HG03457 (cell line): ENCODE measurements around the gene SNX24.
"Not testable (repeated sequence)": the region's sequence is repeated elsewhere in the genome, so short reads cannot be mapped to it uniquely, and the experiment has no call there.

Source experiments
- ATAC-seq: cut with Tn5 transposase; IDR thresholded peaks from one replicate; pipeline ENCODE4 v1.9.1; 2021; ENCODE audit warnings: moderate number of reproducible peaks; ENCODE audit not compliant: unreplicated experiment

Gene SNX24

GRCh38 chr5:122870219-122870856 is 24.9 kb downstream of the SNX24 start:
- no peak for ATAC-seq

GRCh38 chr5:122871661-122872060 is 26.2 kb downstream of the SNX24 start:
- no peak for ATAC-seq

GRCh38 chr5:122874179-122874875 is 28.9 kb downstream of the SNX24 start:
- no peak for ATAC-seq

GRCh38 chr5:122877518-122877917 is 32.1 kb downstream of the SNX24 start:
- peak; percentile 46 for ATAC-seq

- no peak for ATAC-seq
These were observed 33.7 kb downstream of the SNX24 start for GRCh38 chr5:122879076-122879475.

GRCh38 chr5:122880170-122880689 is 34.8 kb downstream of the SNX24 start:
- no peak for ATAC-seq

- ATAC-seq: peak; percentile 60
These were observed 35.3 kb downstream of the SNX24 start for GRCh38 chr5:122880749-122881148.

- ATAC-seq: peak; percentile 46
These were observed 37.4 kb downstream of the SNX24 start for GRCh38 chr5:122882831-122883230.

GRCh38 chr5:122885045-122885517 is 39.7 kb downstream of the SNX24 start:
- no peak for ATAC-seq

- no peak for ATAC-seq
These were observed 40.5 kb downstream of the SNX24 start for GRCh38 chr5:122885891-122886290.

- ATAC-seq: no peak
These were observed 49.7 kb downstream of the SNX24 start for GRCh38 chr5:122895141-122895540.

GRCh38 chr5:122896598-122897282 is 51.3 kb downstream of the SNX24 start:
- no peak for ATAC-seq

- ATAC-seq: no peak
These were observed 51.8 kb downstream of the SNX24 start for GRCh38 chr5:122897283-122897602.

GRCh38 chr5:122901346-122901745 is 55.9 kb downstream of the SNX24 start:
- ATAC-seq: no peak

GRCh38 chr5:122902263-122902662 is 56.9 kb downstream of the SNX24 start:
- ATAC-seq: no peak

GRCh38 chr5:122906768-122907167 is 61.4 kb downstream of the SNX24 start:
- no peak for ATAC-seq

- no peak for ATAC-seq
These were observed 61.9 kb downstream of the SNX24 start for GRCh38 chr5:122907276-122907675.

GRCh38 chr5:122908108-122908507 is 62.7 kb downstream of the SNX24 start:
- ATAC-seq: no peak

GRCh38 chr5:122908662-122909061 is 63.2 kb downstream of the SNX24 start:
- no peak for ATAC-seq

- no peak for ATAC-seq
These were observed 64.2 kb downstream of the SNX24 start for GRCh38 chr5:122909470-122910100.

GRCh38 chr5:122913436-122913835 is 68.0 kb downstream of the SNX24 start:
- ATAC-seq: not testable (repeated sequence)
